GM12873 (cell line): ENCODE data around the gene ESRRG.

Source experiments
- TF ChIP-seq, protein P1 (sequence below): IDR thresholded peaks from 2 replicates; pipeline ENCODE4 v1.5.1; 2012; ENCODE audit warnings: low read depth, mild to moderate bottlenecking, moderate library complexity, low read length, control low read depth; ENCODE audit not compliant: insufficient read depth; ENCODE audit errors: missing control alignments

The ESRRG gene

DNA sequence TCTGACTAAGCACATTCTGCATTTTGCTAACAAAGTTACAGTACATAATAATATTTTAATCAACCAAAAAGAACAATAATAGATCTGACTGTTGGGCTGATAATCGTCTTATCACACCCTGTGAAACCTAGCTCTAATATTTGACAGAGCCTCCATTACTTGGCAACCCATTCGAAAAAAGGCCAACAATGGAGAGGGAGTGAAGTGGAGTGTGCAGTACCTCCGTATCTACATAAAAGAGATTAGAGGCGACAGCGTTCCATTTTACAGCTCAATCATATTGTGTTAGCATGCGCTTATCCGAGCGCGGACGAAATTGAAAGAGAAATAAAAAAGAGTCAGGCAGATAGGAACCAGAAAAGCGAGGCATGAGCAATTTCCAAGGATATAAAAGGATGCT is 162.7 kb downstream of the ESRRG start:
- TF ChIP-seq, protein P1, sequence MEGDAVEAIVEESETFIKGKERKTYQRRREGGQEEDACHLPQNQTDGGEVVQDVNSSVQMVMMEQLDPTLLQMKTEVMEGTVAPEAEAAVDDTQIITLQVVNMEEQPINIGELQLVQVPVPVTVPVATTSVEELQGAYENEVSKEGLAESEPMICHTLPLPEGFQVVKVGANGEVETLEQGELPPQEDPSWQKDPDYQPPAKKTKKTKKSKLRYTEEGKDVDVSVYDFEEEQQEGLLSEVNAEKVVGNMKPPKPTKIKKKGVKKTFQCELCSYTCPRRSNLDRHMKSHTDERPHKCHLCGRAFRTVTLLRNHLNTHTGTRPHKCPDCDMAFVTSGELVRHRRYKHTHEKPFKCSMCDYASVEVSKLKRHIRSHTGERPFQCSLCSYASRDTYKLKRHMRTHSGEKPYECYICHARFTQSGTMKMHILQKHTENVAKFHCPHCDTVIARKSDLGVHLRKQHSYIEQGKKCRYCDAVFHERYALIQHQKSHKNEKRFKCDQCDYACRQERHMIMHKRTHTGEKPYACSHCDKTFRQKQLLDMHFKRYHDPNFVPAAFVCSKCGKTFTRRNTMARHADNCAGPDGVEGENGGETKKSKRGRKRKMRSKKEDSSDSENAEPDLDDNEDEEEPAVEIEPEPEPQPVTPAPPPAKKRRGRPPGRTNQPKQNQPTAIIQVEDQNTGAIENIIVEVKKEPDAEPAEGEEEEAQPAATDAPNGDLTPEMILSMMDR, result no peak

DNA sequence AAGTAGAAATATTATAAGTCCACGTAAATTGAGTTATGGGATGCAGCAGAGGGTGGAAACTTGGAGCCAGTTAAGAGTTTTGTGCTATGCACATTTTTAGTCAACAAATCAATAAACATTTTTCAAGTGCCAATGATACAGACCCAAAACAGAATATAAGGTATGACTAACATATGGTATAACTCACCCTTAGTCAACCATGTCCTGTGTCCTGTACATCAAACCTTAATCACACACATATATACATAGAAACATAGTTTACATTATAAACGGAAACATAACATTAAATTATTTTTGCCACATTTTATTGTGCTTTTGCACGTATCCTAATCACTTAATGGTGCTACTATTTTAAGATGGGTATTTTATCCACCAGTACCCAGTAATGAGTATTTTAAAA is 163.9 kb downstream of the ESRRG start:
- TF ChIP-seq, protein P1, result no peak

GRCh38 chr1:216555653-216556052 is 167.6 kb downstream of the ESRRG start:
- TF ChIP-seq, protein P1, result no peak

DNA sequence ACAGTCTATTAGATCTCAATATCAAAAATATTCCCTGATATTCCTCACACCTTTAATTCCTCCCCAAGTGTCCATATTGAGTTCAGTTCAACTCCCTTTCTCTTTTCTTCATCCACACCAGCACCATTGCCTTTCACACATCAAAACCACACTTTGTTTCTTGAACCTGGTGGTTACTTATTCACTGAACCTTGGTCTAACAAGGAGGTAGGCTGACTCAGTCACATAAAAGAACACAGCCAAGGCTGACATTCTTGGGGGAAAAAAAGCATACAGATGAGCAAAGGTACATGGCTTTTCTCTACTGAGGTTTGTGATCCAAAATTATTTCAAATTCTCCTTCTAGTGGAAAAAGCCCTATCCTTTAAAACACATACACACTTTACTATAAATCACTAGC is 168.3 kb downstream of the ESRRG start:
- TF ChIP-seq, protein P1, result no peak

DNA sequence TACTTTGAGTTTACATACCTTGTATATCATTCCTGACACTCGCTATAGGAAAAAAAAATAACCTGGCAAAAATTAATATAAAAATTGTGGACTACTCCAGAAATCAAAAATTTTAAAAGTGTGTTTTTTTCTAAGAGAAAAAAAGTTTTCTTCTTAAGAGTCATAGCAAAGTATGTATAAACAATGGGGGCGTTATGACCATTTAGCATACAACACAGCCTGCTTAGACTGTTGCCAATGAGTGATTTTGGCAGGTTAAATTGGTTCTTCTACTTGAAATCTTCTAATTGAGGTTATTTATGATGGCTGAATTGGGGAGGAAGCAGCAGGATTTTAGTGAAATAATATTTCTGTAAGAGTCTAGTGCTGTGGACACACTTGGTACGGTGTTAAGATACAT is 169.5 kb downstream of the ESRRG start:
- TF ChIP-seq, protein P1, result no peak

DNA sequence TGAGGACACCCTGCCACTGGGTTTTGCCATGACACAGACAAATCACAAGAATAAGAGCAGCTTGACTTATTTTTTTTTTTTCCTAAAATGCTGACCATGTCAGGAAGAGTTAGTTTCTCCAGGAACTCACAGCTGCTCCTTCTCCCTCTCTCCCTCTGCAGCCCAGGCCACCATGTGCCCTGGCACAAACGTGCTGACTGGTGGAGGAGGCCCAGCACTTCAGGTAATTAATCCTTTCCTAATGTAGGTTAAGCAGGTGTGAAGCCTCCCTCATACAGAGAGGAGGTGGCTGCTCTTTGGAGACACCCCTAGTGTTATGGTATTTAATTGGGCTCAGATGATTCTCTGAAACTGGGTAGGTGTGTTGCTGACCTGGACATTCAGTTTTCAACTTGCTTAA is 170.2 kb downstream of the ESRRG start:
- TF ChIP-seq, protein P1, result no peak

- TF ChIP-seq, protein P1, result no peak
Measured at GRCh38 chr1:216549796-216550195, 173.4 kb downstream of the ESRRG start.
